ENCODE data around the gene TFEC.
"Not testable (repeated sequence)": the region's sequence is repeated elsewhere in the genome, so short reads cannot be mapped to it uniquely, and the experiment has no call there.

Gene TFEC

GRCh38 chr7:116030651-116031276 is at the start of gene TFEC:
TSS of gene TFEC (minus strand) at chr7:116030763. CDS start at chr7:115984441, 46,322 bp downstream.
- peak; percentile 28 for DNase-seq

GRCh38 chr7:116075351-116076145 is 45.0 kb upstream of the TFEC start:
- no peak for DNase-seq

GRCh38 chr7:116071629-116072028 is 41.1 kb upstream of the TFEC start:
- no peak for DNase-seq

- no peak for DNase-seq
Measured at GRCh38 chr7:116064179-116064578, 33.6 kb upstream of the TFEC start.

- no peak for DNase-seq
Measured at GRCh38 chr7:116062666-116063065, 32.1 kb upstream of the TFEC start.

- no peak for DNase-seq
Measured at GRCh38 chr7:116052006-116052405, 21.4 kb upstream of the TFEC start.

GRCh38 chr7:116047261-116047660 is 16.7 kb upstream of the TFEC start:
- not testable (repeated sequence) for DNase-seq

- no peak for DNase-seq
Measured at GRCh38 chr7:116045532-116045931, 15.0 kb upstream of the TFEC start.

- no peak for DNase-seq
Measured at GRCh38 chr7:116041615-116042014, 11.1 kb upstream of the TFEC start.

- no peak for DNase-seq
Measured at GRCh38 chr7:116037401-116037800, 6.8 kb upstream of the TFEC start.

- DNase-seq: no peak
Measured at GRCh38 chr7:116034411-116034810, 3.8 kb upstream of the TFEC start.

GRCh38 chr7:116032886-116033285 is 2.3 kb upstream of the TFEC start:
- no peak for DNase-seq

GRCh38 chr7:116028787-116029186 is 1.8 kb downstream of the TFEC start:
- DNase-seq: peak; percentile 21

- DNase-seq: no peak
Measured at GRCh38 chr7:116027786-116028185, 2.8 kb downstream of the TFEC start.

GRCh38 chr7:116024826-116025809 is 5.4 kb downstream of the TFEC start:
- DNase-seq: peak; percentile 45

- DNase-seq: no peak
Measured at GRCh38 chr7:116021237-116021636, 9.3 kb downstream of the TFEC start.

- no peak for DNase-seq
Measured at GRCh38 chr7:116018731-116019130, 11.8 kb downstream of the TFEC start.

GRCh38 chr7:116013675-116014074 is 16.9 kb downstream of the TFEC start:
- no peak for DNase-seq

GRCh38 chr7:116011584-116011983 is 19.0 kb downstream of the TFEC start:
- DNase-seq: no peak

GRCh38 chr7:116004762-116005161 is 25.8 kb downstream of the TFEC start:
- DNase-seq: not testable (repeated sequence)

- DNase-seq: no peak
Measured at GRCh38 chr7:115997221-115997620, 33.3 kb downstream of the TFEC start.

- DNase-seq: no peak
Measured at GRCh38 chr7:115995701-115996100, 34.9 kb downstream of the TFEC start.

GRCh38 chr7:115988401-115988800 is 42.2 kb downstream of the TFEC start:
- no peak for DNase-seq

All from KG1 (cell line).